ENCODE data around the gene SEC14L2.
"Not testable (repeated sequence)": the region's sequence is repeated elsewhere in the genome, so short reads cannot be mapped to it uniquely, and the experiment has no call there.

The SEC14L2 gene

DNA sequence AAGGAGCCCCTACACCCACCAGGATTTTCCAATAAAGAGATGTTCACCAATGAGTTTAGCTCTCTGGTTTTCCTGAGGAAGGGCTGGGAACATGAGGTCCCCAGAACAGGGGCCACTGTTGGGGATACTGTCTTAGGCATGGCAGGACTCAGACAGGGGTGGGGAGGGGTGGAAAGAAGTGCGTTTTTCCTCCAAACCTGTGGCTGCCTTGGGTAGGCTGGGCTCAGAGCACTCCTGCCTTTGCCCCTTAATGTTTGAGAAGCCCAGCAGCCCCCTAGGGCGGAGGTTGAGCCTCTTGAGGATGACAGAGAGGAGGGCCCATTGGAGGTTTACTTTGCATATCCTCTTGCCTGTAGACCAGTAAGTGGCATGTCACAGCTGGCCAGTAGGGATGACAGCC, 39.4 kb downstream of the SEC14L2 start:
- no peak overlapping the region for H3K4me3 ChIP-seq (ENCODE audit: low read length)
- no peak for TF ChIP-seq ZNF274 (IDR thresholded peaks at IDR 0.05; ENCODE audit: low read depth, low read length)

- no peak for TF ChIP-seq ZNF274 (IDR thresholded peaks at IDR 0.05; ENCODE audit: low read depth, low read length)
- H3K4me3 ChIP-seq (ENCODE audit: low read length) = no peak overlapping the region
These were observed 41.7 kb downstream of the SEC14L2 start for GRCh38 chr22:30438559-30438958.

- no peak for TF ChIP-seq ZNF274 (IDR thresholded peaks at IDR 0.05; ENCODE audit: low read depth, low read length)
- H3K4me3 ChIP-seq (ENCODE audit: low read length) = no peak overlapping the region
These were observed 42.4 kb downstream of the SEC14L2 start for GRCh38 chr22:30439226-30439625.

DNA sequence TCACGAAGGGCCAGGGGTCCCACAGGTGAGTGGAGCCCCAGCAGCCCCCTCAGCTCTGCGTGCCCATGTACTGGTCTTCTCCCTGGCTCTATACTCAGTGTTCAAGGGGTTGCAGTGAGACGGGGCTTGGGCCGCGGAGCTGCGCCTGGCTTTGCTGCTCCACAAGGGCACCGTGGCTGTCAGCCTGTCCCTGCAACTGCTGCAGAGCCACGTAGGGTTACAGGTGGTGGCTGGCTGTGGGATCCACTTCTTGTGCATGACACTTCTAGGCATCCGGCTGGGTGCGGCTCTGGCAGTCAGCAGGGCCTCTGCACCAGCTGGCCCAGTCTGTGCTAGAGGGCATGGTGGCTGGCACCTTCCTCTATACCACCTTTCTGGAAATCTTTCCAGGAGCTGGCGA, 43.0 kb downstream of the SEC14L2 start:
- H3K4me3 ChIP-seq (ENCODE audit: low read length) = no peak overlapping the region
- no peak for TF ChIP-seq ZNF274 (IDR thresholded peaks at IDR 0.05; ENCODE audit: low read depth, low read length)

GRCh38 chr22:30441088-30441487, 44.3 kb downstream of the SEC14L2 start:
- TF ChIP-seq ZNF274 (IDR thresholded peaks at IDR 0.05; ENCODE audit: low read depth, low read length) = no peak
- H3K4me3 ChIP-seq (ENCODE audit: low read length) = no peak overlapping the region

- no peak for TF ChIP-seq ZNF274 (IDR thresholded peaks at IDR 0.05; ENCODE audit: low read depth, low read length)
- no peak overlapping the region for H3K4me3 ChIP-seq (ENCODE audit: low read length)
These were observed 48.0 kb downstream of the SEC14L2 start for GRCh38 chr22:30444632-30445437.

- no peak overlapping the region for H3K4me3 ChIP-seq (ENCODE audit: low read length)
- no peak for TF ChIP-seq ZNF274 (IDR thresholded peaks at IDR 0.05; ENCODE audit: low read depth, low read length)
These were observed 48.8 kb downstream of the SEC14L2 start for GRCh38 chr22:30445438-30446145.

DNA sequence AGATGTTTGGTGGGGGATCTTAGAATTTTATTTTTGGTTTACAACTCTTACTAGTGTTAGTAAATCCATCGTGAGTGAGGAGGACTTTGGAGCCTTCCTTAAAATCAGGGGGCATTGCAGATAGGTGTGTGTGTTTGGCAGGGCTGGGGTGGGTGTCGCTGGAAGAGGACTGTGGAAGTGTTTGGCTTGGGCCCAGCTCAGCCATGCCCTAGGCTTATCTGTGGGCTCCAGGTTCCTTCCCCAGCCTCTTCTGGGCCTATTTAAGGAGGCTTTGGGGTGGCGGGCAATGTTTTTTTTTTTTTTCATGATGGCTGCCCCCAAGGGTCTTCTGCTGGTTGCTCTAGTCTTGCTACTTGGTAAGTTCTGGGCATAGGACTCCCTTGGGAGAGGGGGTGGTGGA, 50.8 kb downstream of the SEC14L2 start:
- H3K4me3 ChIP-seq (ENCODE audit: low read length) = no peak overlapping the region
- TF ChIP-seq ZNF274 (IDR thresholded peaks at IDR 0.05; ENCODE audit: low read depth, low read length) = no peak

- not testable (repeated sequence) for H3K4me3 ChIP-seq (ENCODE audit: low read length)
These were observed 54.7 kb downstream of the SEC14L2 start for GRCh38 chr22:30451488-30451887.

- no peak for TF ChIP-seq ZNF274 (IDR thresholded peaks at IDR 0.05; ENCODE audit: low read depth, low read length)
These were observed 56.0 kb downstream of the SEC14L2 start for GRCh38 chr22:30452861-30453260.

DNA sequence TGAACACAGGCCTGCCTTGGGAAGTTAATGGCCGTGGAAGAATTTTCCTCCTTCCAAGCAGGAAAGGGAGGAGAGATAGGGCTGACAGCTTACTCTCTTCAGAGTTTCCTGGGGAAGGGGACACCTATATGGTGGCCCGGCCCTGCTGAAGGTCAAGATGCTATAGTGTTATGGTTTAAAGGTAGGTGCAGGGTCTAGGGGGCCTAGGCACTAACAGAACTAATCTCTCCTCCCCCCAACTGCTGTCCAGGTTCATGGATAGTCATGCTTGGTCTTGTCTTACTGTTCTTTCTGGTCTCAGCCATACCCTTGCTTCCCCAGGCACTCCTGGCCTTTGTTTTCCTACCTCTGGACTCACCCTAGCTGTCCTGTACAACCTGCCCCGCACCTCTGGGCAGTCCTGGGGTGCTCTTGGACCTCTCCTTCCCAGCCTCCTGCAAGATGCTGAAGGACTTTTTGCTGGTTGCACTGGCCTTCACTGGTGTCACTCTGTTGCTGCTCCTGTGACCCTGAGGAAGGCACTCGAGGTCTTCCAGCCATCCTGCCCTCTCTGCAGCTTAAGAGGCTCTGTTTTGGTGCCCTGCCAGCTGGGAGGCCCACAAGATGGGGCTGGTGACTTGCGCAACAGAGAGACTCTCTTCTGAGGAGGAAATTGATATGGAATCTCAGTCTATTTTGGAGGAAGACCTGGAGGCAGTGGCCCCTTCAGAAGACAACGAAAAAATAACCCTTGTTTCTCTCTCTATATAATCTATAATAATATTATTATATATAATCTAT, 57.1 kb downstream of the SEC14L2 start:
- H3K4me3 ChIP-seq (ENCODE audit: low read length) = no peak overlapping the region
- no peak for TF ChIP-seq ZNF274 (IDR thresholded peaks at IDR 0.05; ENCODE audit: low read depth, low read length)

More at GRCh38 chr22:30452861-30453260, 56.0 kb downstream of the SEC14L2 start:
- no peak overlapping the region for H3K4me3 ChIP-seq (ENCODE audit: low read length)

GRCh38 chr22:30455075-30455840, 58.4 kb downstream of the SEC14L2 start:
- H3K4me3 ChIP-seq (ENCODE audit: low read length) = no peak overlapping the region
- no peak for TF ChIP-seq ZNF274 (IDR thresholded peaks at IDR 0.05; ENCODE audit: low read depth, low read length)

DNA sequence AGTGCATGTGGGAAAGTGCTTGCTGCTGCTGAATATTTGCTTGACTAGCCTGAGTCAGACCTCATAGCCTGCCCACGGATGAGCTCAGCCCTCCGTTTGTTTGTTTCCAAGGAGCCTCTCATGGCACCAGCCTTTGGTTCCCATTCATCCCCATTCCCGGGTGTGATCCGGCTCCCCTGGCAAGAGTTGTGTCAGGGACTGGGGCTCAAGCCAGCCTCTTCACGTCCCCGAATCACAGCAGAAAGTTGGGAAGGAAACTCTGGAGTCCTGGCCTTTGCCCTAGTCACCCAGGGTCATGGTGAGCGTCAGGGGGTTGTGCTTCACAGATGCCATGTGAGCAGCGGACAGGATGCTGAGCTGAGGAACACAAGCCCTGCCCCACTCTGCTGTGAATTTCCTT, 61.2 kb downstream of the SEC14L2 start:
- H3K4me3 ChIP-seq (ENCODE audit: low read length) = no peak overlapping the region
- no peak for TF ChIP-seq ZNF274 (IDR thresholded peaks at IDR 0.05; ENCODE audit: low read depth, low read length)
